Neural progenitor cell (in vitro differentiated cells): ENCODE results near the gene NHSL1. TPM values are rescaled to one million over a fixed set of nuclear protein-coding genes. Genes with fewer than 3 reads are reported as not detected.

Experiments
- DNase-seq: peaks from one replicate; pipeline ENCODE4 v3.0.0-alpha.2; 2016; ENCODE audit warnings: low spot score
- H2AFZ ChIP-seq: fragments of 200-600 bp; sonication (generic); replicated peaks from 2 replicates; pipeline ENCODE4 v1.6.1; 2016; ENCODE audit warnings: antibody characterized with exemption
- H3F3A ChIP-seq: fragments of 200-600 bp; sonication (generic); 2 replicates; pipeline ENCODE4 v1.6.1; 2016; ENCODE audit warnings: antibody characterized with exemption, low read depth
- H3K27ac ChIP-seq: fragments of 200-600 bp; sonication (generic); 2 replicates; pipeline ENCODE4 v1.5.1; 2016; ENCODE audit warnings: mild to moderate bottlenecking
- H3K27me3 ChIP-seq: fragments of 200-600 bp; sonication (generic); 2 replicates; pipeline ENCODE4 v1.6.1; 2016; ENCODE audit warnings: mild to moderate bottlenecking, moderate library complexity
- H3K36me3 ChIP-seq: fragments of 200-600 bp; sonication (generic); 2 replicates; pipeline ENCODE4 v1.5.1; 2016
- H3K4me1 ChIP-seq: fragments of 200-600 bp; sonication (generic); 2 replicates; pipeline ENCODE4 v1.6.1; 2016; ENCODE audit warnings: mixed run types
- H3K4me2 ChIP-seq: fragments of 200-600 bp; sonication (generic); 2 replicates; pipeline ENCODE4 v1.6.1; 2016
- H3K4me3 ChIP-seq: fragments of 200-600 bp; sonication (generic); 2 replicates; pipeline ENCODE4 v1.5.1; 2016
- H3K79me2 ChIP-seq: fragments of 200-600 bp; sonication (generic); 2 replicates; pipeline ENCODE4 v1.6.1; 2016; ENCODE audit warnings: low read depth
- H3K9ac ChIP-seq: fragments of 200-600 bp; sonication (generic); 2 replicates; pipeline ENCODE4 v1.6.1; 2016
- H3K9me3 ChIP-seq: fragments of 200-600 bp; sonication (generic); 2 replicates; pipeline ENCODE4 v1.5.1; 2016; ENCODE audit warnings: low read depth
- H4K20me1 ChIP-seq: fragments of 200-600 bp; sonication (generic); 2 replicates; pipeline ENCODE4 v1.6.1; 2016; ENCODE audit warnings: low read depth
- H3K27ac Mint-ChIP-seq: 3 replicates; pipeline ENCODE4 v1.8.0; 2021; ENCODE audit warnings: mixed read lengths
- H3K27me3 Mint-ChIP-seq: 2 replicates; pipeline ENCODE4 v1.8.0; 2022; ENCODE audit warnings: low read depth, mild to moderate bottlenecking, inconsistent platforms, moderate library complexity, mixed read lengths; ENCODE audit not compliant: insufficient read depth
- H3K36me3 Mint-ChIP-seq: 3 replicates; pipeline ENCODE4 v1.8.0; 2021; ENCODE audit warnings: mixed read lengths
- H3K4me1 Mint-ChIP-seq: 3 replicates; pipeline ENCODE4 v1.8.0; 2021; ENCODE audit warnings: mixed read lengths
- H3K4me3 Mint-ChIP-seq: 3 replicates; pipeline ENCODE4 v1.8.0; 2021; ENCODE audit warnings: mild to moderate bottlenecking, moderate library complexity, mixed read lengths
- H3K9me3 Mint-ChIP-seq: 3 replicates; pipeline ENCODE4 v1.8.0; 2020; ENCODE audit warnings: mixed read lengths
- CTCF ChIP-seq: fragments of 200-600 bp; sonication (generic); IDR thresholded peaks from 2 replicates; pipeline ENCODE4 v1.5.1; 2017; ENCODE audit warnings: antibody characterized with exemption, mild to moderate bottlenecking
- EZH2 ChIP-seq: fragments of 200-600 bp; sonication (generic); IDR thresholded peaks from 2 replicates; pipeline ENCODE4 v1.6.1; 2017; ENCODE audit warnings: antibody characterized with exemption, mild to moderate bottlenecking, moderate library complexity
- EZH2phosphoT487 ChIP-seq: fragments of 200-600 bp; sonication (generic); IDR thresholded peaks from 2 replicates; pipeline ENCODE4 v1.6.1; 2017; ENCODE audit warnings: antibody characterized with exemption
- total RNA-seq: library from RNA; depleted of rRNA; stranded (reverse); fragments of >200 nt; gene quantifications from 2 replicates; pipeline ENCODE4 v1.2.3, GENCODE V29; 2015; ENCODE audit warnings: low replicate concordance

Gene NHSL1
- total RNA-seq, 1 donor from 2014 or later = 12.1 TPM

- Histone ChIP-seq H3K79me2 (peaks cover 28% of the 10 kb centered on the region), H4K20me1 (peaks cover 37% of the 10 kb centered on the region), H3K9ac (no peak overlapping the region), H3F3A (peaks cover 46% of the 10 kb centered on the region), H3K27ac (peak overlapping the region; percentile 66), H3K36me3 (no peaks in the 10 kb centered on the region), H3K4me3 (peak overlapping the region; percentile 38), H3K9me3 (no peaks in the 10 kb centered on the region), H3K4me2 (peak overlapping the region; percentile 74), H3K27me3 (no peaks in the 10 kb centered on the region), H3K4me1 (peaks cover 37% of the 10 kb centered on the region), H2AFZ (no peak overlapping the region)
- no peak for TF ChIP-seq CTCF
- TF ChIP-seq EZH2 = no peak
- no peak for TF ChIP-seq EZH2phosphoT487
- Mint-ChIP-seq H3K4me1 (peaks cover 61% of the 10 kb centered on the region), H3K9me3 (peaks cover 16% of the 10 kb centered on the region), H3K36me3 (peaks cover 21% of the 10 kb centered on the region), H3K27me3 (no peaks in the 10 kb centered on the region), H3K4me3 (peak overlapping the region; percentile 27), H3K27ac (peak overlapping the region; percentile 83)
- DNase-seq = no peak
Measured at GRCh38 chr6:138528137-138528536, 28.8 kb upstream of the NHSL1 start.

- Histone ChIP-seq H3K9me3 (no peaks in the 10 kb centered on the region), H2AFZ (no peak overlapping the region), H3K27ac (peak overlapping the region; percentile 66), H3K27me3 (no peaks in the 10 kb centered on the region), H3F3A (peaks cover 50% of the 10 kb centered on the region), H3K4me2 (peak overlapping the region; percentile 74), H3K4me3 (peak overlapping the region; percentile 38), H3K4me1 (peaks cover 41% of the 10 kb centered on the region), H3K79me2 (peaks cover 29% of the 10 kb centered on the region), H4K20me1 (peaks cover 37% of the 10 kb centered on the region), H3K36me3 (no peaks in the 10 kb centered on the region), H3K9ac (no peak overlapping the region)
- Mint-ChIP-seq H3K4me3 (peak overlapping the region; percentile 76), H3K27me3 (no peaks in the 10 kb centered on the region), H3K27ac (peak overlapping the region; percentile 54), H3K4me1 (peaks cover 63% of the 10 kb centered on the region), H3K9me3 (peaks cover 12% of the 10 kb centered on the region), H3K36me3 (peaks cover 22% of the 10 kb centered on the region)
- DNase-seq = peak; percentile 73
- TF ChIP-seq CTCF (no peak), EZH2 (no peak), EZH2phosphoT487 (no peak)
Measured at GRCh38 chr6:138527411-138528088, 28.3 kb upstream of the NHSL1 start.

GRCh38 chr6:138526822-138527235 is 27.5 kb upstream of the NHSL1 start:
- no peaks in the 10 kb centered on the region for H3K36me3 ChIP-seq
- Mint-ChIP-seq H3K4me3 (peak overlapping the region; percentile 76), H3K27ac (peak overlapping the region; percentile 96), H3K36me3 (peaks cover 15% of the 10 kb centered on the region), H3K9me3 (peaks cover 6% of the 10 kb centered on the region), H3K27me3 (no peaks in the 10 kb centered on the region), H3K4me1 (peaks cover 65% of the 10 kb centered on the region)
- TF ChIP-seq EZH2 = no peak
- TF ChIP-seq CTCF = no peak
- no peak for TF ChIP-seq EZH2phosphoT487
- H2AFZ ChIP-seq = no peak overlapping the region
- peak overlapping the region; percentile 38 for H3K4me3 ChIP-seq
- peak; percentile 69 for DNase-seq
- peak overlapping the region; percentile 74 for H3K4me2 ChIP-seq
- H3K9me3 ChIP-seq = no peaks in the 10 kb centered on the region
- H3K4me1 ChIP-seq = peaks cover 47% of the 10 kb centered on the region
- peaks cover 36% of the 10 kb centered on the region for H3K79me2 ChIP-seq
- peaks cover 37% of the 10 kb centered on the region for H4K20me1 ChIP-seq
- H3K27me3 ChIP-seq = no peaks in the 10 kb centered on the region
- no peak overlapping the region for H3K9ac ChIP-seq
- peak overlapping the region; percentile 66 for H3K27ac ChIP-seq
- peaks cover 54% of the 10 kb centered on the region for H3F3A ChIP-seq
